Loucy (cell line): ENCODE data around the gene DUSP16.

Source experiments
- H2AFZ ChIP-seq: fragments of 200-600 bp; sonication (generic); 2 replicates; pipeline ENCODE4 v1.6.0; 2016; ENCODE audit warnings: antibody characterized with exemption, mild to moderate bottlenecking, low read length, moderate library complexity
- H3F3A ChIP-seq: fragments of 200-600 bp; 2 replicates; pipeline ENCODE4 v1.6.0; 2016; ENCODE audit warnings: antibody characterized with exemption, low read depth, mild to moderate bottlenecking
- H3K27me3 ChIP-seq: fragments of 200-600 bp; sonication (generic); 2 replicates; pipeline ENCODE4 v1.6.1; 2014; ENCODE audit warnings: low read length, mild to moderate bottlenecking; ENCODE audit not compliant: insufficient read depth, poor library complexity, severe bottlenecking
- H3K36me3 ChIP-seq: fragments of 200-600 bp; sonication (generic); 2 replicates; pipeline ENCODE4 v1.6.1; 2016; ENCODE audit warnings: low read length; ENCODE audit not compliant: insufficient read depth
- H3K4me1 ChIP-seq: fragments of 200-600 bp; sonication (generic); 2 replicates; pipeline ENCODE4 v1.5.1; 2014; ENCODE audit warnings: low read length, mild to moderate bottlenecking; ENCODE audit not compliant: insufficient read depth, poor library complexity, severe bottlenecking
- H3K4me2 ChIP-seq: fragments of 200-600 bp; sonication (generic); 2 replicates; pipeline ENCODE4 v1.6.0; 2014; ENCODE audit warnings: antibody characterized with exemption, low read length, low read depth, mild to moderate bottlenecking; ENCODE audit not compliant: poor library complexity, severe bottlenecking
- H3K4me3 ChIP-seq: fragments of 200-600 bp; sonication (generic); 2 replicates; pipeline ENCODE4 v1.5.1; 2014; ENCODE audit warnings: low read length, mild to moderate bottlenecking, mixed read lengths; ENCODE audit not compliant: poor library complexity, severe bottlenecking
- H3K79me2 ChIP-seq: fragments of 200-600 bp; sonication (generic); 2 replicates; pipeline ENCODE4 v1.6.1; 2014; ENCODE audit warnings: low read length; ENCODE audit not compliant: insufficient read depth
- H3K9ac ChIP-seq: fragments of 200-600 bp; sonication (generic); 2 replicates; pipeline ENCODE4 v1.6.0; 2014; ENCODE audit warnings: mild to moderate bottlenecking, low read depth, low read length, moderate library complexity; ENCODE audit not compliant: poor library complexity, severe bottlenecking
- H3K9me2 ChIP-seq: fragments of 200-600 bp; sonication (generic); replicated peaks from 2 replicates; pipeline ENCODE4 v1.6.1; 2016; ENCODE audit warnings: low read depth, low read length, mixed read lengths
- H3K9me3 ChIP-seq: fragments of 200-600 bp; sonication (generic); 2 replicates; pipeline ENCODE4 v1.6.1; 2014; ENCODE audit warnings: mild to moderate bottlenecking, antibody characterized with exemption, low read length, low read depth; ENCODE audit not compliant: insufficient read depth
- H4K20me1 ChIP-seq: fragments of 200-600 bp; sonication (generic); 2 replicates; pipeline ENCODE4 v1.6.0; 2014; ENCODE audit warnings: antibody characterized with exemption, low read length, mild to moderate bottlenecking; ENCODE audit not compliant: insufficient read depth, poor library complexity, severe bottlenecking
- EZH2phosphoT487 ChIP-seq: fragments of 200-600 bp; IDR thresholded peaks from 2 replicates; pipeline ENCODE4 v1.6.1; 2018; ENCODE audit warnings: antibody characterized with exemption, mild to moderate bottlenecking, moderate library complexity, borderline replicate concordance
- TF ChIP-seq, protein P1 (sequence below): fragments of 200-600 bp; sonication (generic); conservative IDR thresholded peaks from 2 replicates; pipeline ENCODE4 v1.5.1; 2014; ENCODE audit warnings: mild to moderate bottlenecking, antibody characterized with exemption, low read length

Gene DUSP16

DNA sequence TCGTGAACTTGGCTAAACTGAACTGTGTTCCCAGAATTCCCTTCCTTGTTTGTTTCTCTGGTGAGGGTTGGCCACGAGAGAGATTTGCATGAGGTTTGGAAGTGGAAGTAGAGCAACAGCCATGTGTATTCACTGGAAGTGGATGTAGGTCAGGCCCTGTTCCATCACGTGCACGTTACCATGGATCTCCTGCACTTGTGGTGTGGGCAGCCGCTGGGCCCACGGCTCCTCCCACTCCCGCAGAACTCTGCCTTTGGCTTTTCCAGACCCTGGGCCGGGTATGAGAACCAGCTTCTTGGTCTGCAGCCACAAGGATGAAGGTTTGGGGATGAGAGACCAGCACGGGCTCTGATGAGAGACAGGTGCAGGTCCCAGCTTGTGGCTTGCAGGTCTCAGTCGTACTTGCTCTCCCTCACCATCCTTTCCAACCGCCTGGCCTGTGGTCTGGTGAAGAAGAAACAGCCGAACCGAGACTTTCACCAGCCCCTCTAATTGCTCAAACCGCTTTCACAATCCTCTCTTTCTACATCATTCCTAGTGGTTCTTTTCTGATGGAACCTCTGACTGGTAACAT is 94.9 kb downstream of the DUSP16 start:
- Histone ChIP-seq H3K27me3 (no peaks in the 10 kb centered on the region), H3K9me2 (no peaks in the 10 kb centered on the region), H3K9me3 (no peaks in the 10 kb centered on the region), H3K79me2 (no peaks in the 10 kb centered on the region), H3K36me3 (no peaks in the 10 kb centered on the region), H3K9ac (no peak overlapping the region), H2AFZ (no peak overlapping the region), H3F3A (no peaks in the 10 kb centered on the region), H3K4me1 (peaks cover 7% of the 10 kb centered on the region), H4K20me1 (no peaks in the 10 kb centered on the region), H3K4me3 (no peak overlapping the region), H3K4me2 (no peak overlapping the region)
- TF ChIP-seq, protein P1, sequence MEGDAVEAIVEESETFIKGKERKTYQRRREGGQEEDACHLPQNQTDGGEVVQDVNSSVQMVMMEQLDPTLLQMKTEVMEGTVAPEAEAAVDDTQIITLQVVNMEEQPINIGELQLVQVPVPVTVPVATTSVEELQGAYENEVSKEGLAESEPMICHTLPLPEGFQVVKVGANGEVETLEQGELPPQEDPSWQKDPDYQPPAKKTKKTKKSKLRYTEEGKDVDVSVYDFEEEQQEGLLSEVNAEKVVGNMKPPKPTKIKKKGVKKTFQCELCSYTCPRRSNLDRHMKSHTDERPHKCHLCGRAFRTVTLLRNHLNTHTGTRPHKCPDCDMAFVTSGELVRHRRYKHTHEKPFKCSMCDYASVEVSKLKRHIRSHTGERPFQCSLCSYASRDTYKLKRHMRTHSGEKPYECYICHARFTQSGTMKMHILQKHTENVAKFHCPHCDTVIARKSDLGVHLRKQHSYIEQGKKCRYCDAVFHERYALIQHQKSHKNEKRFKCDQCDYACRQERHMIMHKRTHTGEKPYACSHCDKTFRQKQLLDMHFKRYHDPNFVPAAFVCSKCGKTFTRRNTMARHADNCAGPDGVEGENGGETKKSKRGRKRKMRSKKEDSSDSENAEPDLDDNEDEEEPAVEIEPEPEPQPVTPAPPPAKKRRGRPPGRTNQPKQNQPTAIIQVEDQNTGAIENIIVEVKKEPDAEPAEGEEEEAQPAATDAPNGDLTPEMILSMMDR = no peak
- no peak for TF ChIP-seq EZH2phosphoT487

DNA sequence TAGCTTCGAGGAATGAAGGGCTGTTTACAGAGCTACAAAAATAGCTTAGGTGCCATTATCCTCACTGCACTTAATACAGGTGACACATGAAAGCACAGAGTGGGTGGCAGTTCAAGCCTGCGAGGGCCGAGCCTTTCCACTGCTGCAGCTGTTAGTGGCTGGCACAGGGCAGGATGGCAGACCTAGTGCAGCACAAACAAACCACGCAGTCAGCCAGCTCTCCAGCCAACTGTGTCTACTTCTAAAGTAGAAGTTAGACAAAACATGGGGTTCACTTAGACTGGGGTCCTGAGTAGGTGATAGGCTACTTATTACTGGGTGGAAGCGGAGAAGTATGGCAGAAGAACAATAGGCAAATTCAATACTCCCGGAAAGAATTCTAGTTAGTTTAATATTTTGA is 95.4 kb downstream of the DUSP16 start:
- Histone ChIP-seq H3K4me3 (no peak overlapping the region), H3K4me2 (no peak overlapping the region), H3K36me3 (no peaks in the 10 kb centered on the region), H3K79me2 (no peaks in the 10 kb centered on the region), H3K4me1 (peaks cover 7% of the 10 kb centered on the region), H2AFZ (no peak overlapping the region), H4K20me1 (no peaks in the 10 kb centered on the region), H3F3A (no peaks in the 10 kb centered on the region), H3K9ac (no peak overlapping the region), H3K27me3 (no peaks in the 10 kb centered on the region), H3K9me3 (no peaks in the 10 kb centered on the region), H3K9me2 (no peaks in the 10 kb centered on the region)
- TF ChIP-seq, protein P1 = no peak
- no peak for TF ChIP-seq EZH2phosphoT487

DNA sequence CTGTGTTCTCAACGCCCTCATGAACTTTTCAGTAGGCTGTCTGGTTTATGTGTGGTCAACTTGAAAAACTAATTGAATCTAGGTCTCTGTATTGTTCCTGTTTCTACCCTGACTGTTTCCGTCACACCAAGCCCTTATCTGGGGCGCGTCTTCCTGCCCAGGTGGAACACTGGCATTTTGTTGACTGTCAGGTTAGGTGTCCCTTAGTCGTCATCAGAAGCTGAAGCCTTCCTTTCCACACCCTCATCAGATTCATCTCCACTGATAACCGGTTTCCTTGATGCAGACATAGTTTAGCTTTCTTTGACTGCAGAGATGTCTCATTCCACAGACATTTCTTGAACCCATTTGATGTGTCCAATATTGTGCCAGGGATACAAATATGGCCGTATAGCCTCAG is 96.5 kb downstream of the DUSP16 start:
- H3K9ac ChIP-seq = no peak overlapping the region
- H3K4me3 ChIP-seq = no peak overlapping the region
- H3K36me3 ChIP-seq = no peaks in the 10 kb centered on the region
- no peaks in the 10 kb centered on the region for H3K27me3 ChIP-seq
- peaks cover 7% of the 10 kb centered on the region for H3K4me1 ChIP-seq
- H3K9me2 ChIP-seq = no peaks in the 10 kb centered on the region
- H3F3A ChIP-seq = no peaks in the 10 kb centered on the region
- no peaks in the 10 kb centered on the region for H3K79me2 ChIP-seq
- no peak overlapping the region for H3K4me2 ChIP-seq
- no peak overlapping the region for H2AFZ ChIP-seq
- no peaks in the 10 kb centered on the region for H4K20me1 ChIP-seq
- no peaks in the 10 kb centered on the region for H3K9me3 ChIP-seq
- TF ChIP-seq EZH2phosphoT487 = no peak
- TF ChIP-seq, protein P1 = no peak
